IMR-90 (cell line): Measurements from ENCODE around the gene SYNPR. TPM values are rescaled to one million over a fixed set of nuclear protein-coding genes. Genes with fewer than 3 reads are reported as not detected.

ENCODE experiments used
- ATAC-seq: fragments of 200-7000 bp; cut with Tn5 transposase; 2 replicates; pipeline ENCODE4 v1.9.1; 2020; ENCODE audit warnings: low read depth, mild to moderate bottlenecking, moderate library complexity
- BruUV-seq: library from RNA; stranded (reverse); fragments of 400-500 nt; replicated peaks from 2 replicates; lab custom pipeline; 2021; lab: Mats Ljungman, UMichigan
- CTCF ChIA-PET: fragments of 300-600 bp; formaldehyde crosslinking; extraction: SDS; loops from one replicate; lab custom pipeline; 2021; ENCODE audit warnings: antibody characterized with exemption; lab: Yijun Ruan, JAX
- POLR2A ChIA-PET: fragments of 300-600 bp; sonication (Branson Sonifier 250); formaldehyde crosslinking; loops from one replicate; lab custom pipeline; 2022; ENCODE audit warnings: antibody characterized with exemption; ENCODE audit not compliant: unreplicated experiment; lab: Charles Lee
- DNase-seq: peaks from one replicate; pipeline ENCODE4 v3.0.0; 2013
- H2AFZ ChIP-seq: replicated peaks from 2 replicates; pipeline ENCODE3; 2013; ENCODE audit warnings: low read length, mild to moderate bottlenecking; ENCODE audit not compliant: poor library complexity
- H2AK5ac ChIP-seq: 2 replicates; pipeline ENCODE4 v1.6.1; 2013; ENCODE audit warnings: low read depth, low read length, inconsistent platforms
- H2AK9ac ChIP-seq: replicated peaks from 2 replicates; pipeline ENCODE3; 2013; ENCODE audit warnings: mild to moderate bottlenecking, low read depth, low read length, moderate library complexity; ENCODE audit not compliant: poor library complexity
- H2BK120ac ChIP-seq: 2 replicates; pipeline ENCODE4 v1.6.1; 2013; ENCODE audit warnings: low read depth, low read length, inconsistent platforms
- H2BK15ac ChIP-seq: 3 replicates; pipeline ENCODE4 v1.6.1; 2013; ENCODE audit warnings: low read depth, low read length, inconsistent platforms
- H2BK20ac ChIP-seq: 2 replicates; pipeline ENCODE4 v1.6.1; 2013; ENCODE audit warnings: low read depth, mild to moderate bottlenecking, inconsistent platforms, low read length, moderate library complexity
- H2BK5ac ChIP-seq: 2 replicates; pipeline ENCODE4 v1.6.1; 2013; ENCODE audit warnings: mild to moderate bottlenecking, low read depth, low read length, inconsistent platforms; ENCODE audit not compliant: poor library complexity, severe bottlenecking
- H3K14ac ChIP-seq: replicated peaks from 2 replicates; pipeline ENCODE4 v1.6.1; 2013; ENCODE audit warnings: low read depth, low read length, inconsistent platforms
- H3K18ac ChIP-seq: 2 replicates; pipeline ENCODE4 v1.6.1; 2013; ENCODE audit warnings: low read depth, low read length, control low read depth
- H3K23ac ChIP-seq: 2 replicates; pipeline ENCODE4 v1.6.1; 2013; ENCODE audit warnings: low read depth, low read length, inconsistent platforms
- H3K27ac ChIP-seq: 2 replicates; pipeline ENCODE4 v1.5.1; 2013; ENCODE audit warnings: mild to moderate bottlenecking, control low read depth, low read length; ENCODE audit not compliant: insufficient read depth
- H3K27me3 ChIP-seq: 2 replicates; pipeline ENCODE4 v1.6.1; 2013; ENCODE audit warnings: low read length; ENCODE audit not compliant: control insufficient read depth, insufficient read depth
- H3K36me3 ChIP-seq: 2 replicates; pipeline ENCODE4 v1.6.1; 2013; ENCODE audit warnings: low read length, mixed read lengths; ENCODE audit not compliant: control insufficient read depth, insufficient read depth
- H3K4ac ChIP-seq: 2 replicates; pipeline ENCODE4 v1.6.1; 2013; ENCODE audit warnings: low read depth, low read length, inconsistent platforms
- H3K4me1 ChIP-seq: 2 replicates; pipeline ENCODE4 v1.6.1; 2013; ENCODE audit warnings: low read length, mixed read lengths; ENCODE audit not compliant: control insufficient read depth, insufficient read depth
- H3K4me2 ChIP-seq: 2 replicates; pipeline ENCODE4 v1.6.1; 2013; ENCODE audit warnings: low read depth, mild to moderate bottlenecking, control low read depth, low read length, moderate library complexity
- H3K4me3 ChIP-seq: 2 replicates; pipeline ENCODE4 v1.5.1; 2013; ENCODE audit warnings: low read depth, mild to moderate bottlenecking, control low read depth, low read length, moderate library complexity; ENCODE audit not compliant: insufficient read depth
- H3K56ac ChIP-seq: 2 replicates; pipeline ENCODE4 v1.6.1; 2013; ENCODE audit warnings: low read length, inconsistent platforms; ENCODE audit not compliant: insufficient read depth; ENCODE audit errors: extremely low read depth
- H3K79me1 ChIP-seq, 2 experiments: 2 replicates each; pipeline ENCODE4 v1.6.1; 2013; ENCODE audit warnings: low read length in 2 of 2, inconsistent platforms in 1 of 2, low read depth in 1 of 2
- H3K9ac ChIP-seq: 2 replicates; pipeline ENCODE4 v1.6.1; 2013; ENCODE audit warnings: low read depth, low read length, control low read depth
- H3K9me1 ChIP-seq: 2 replicates; pipeline ENCODE4 v1.6.1; 2013; ENCODE audit warnings: low read length, inconsistent platforms; ENCODE audit not compliant: insufficient read depth
- H3K9me3 ChIP-seq: 2 replicates; pipeline ENCODE4 v1.6.1; 2013; ENCODE audit warnings: low read length; ENCODE audit not compliant: control insufficient read depth, insufficient read depth
- H4K20me1 ChIP-seq: 2 replicates; pipeline ENCODE4 v1.6.1; 2013; ENCODE audit warnings: low read length, inconsistent platforms; ENCODE audit not compliant: insufficient read depth
- H4K5ac ChIP-seq: 2 replicates; pipeline ENCODE4 v1.6.1; 2013; ENCODE audit warnings: mild to moderate bottlenecking, low read depth, low read length, control low read depth
- H4K8ac ChIP-seq, 2 experiments: 2 replicates each; pipeline ENCODE4 v1.6.1; 2013; ENCODE audit warnings: low read depth in 2 of 2, low read length in 2 of 2, control low read depth in 1 of 2, inconsistent platforms in 1 of 2
- H4K91ac ChIP-seq: 2 replicates; pipeline ENCODE4 v1.6.1; 2013; ENCODE audit warnings: low read depth, low read length, inconsistent platforms; ENCODE audit not compliant: insufficient read depth
- BHLHE40 ChIP-seq: fragments of 150-350 bp; IDR thresholded peaks from 2 replicates; pipeline ENCODE4 v1.6.1; 2016; ENCODE audit warnings: mild to moderate bottlenecking, low read depth, low read length
- CEBPB ChIP-seq: IDR thresholded peaks from 2 replicates; pipeline ENCODE4 v1.6.1; 2012; ENCODE audit warnings: low read depth, low read length, improper control_type of control experiment
- CHD1 ChIP-seq: IDR thresholded peaks from 2 replicates; pipeline ENCODE4 v1.6.1; 2012; ENCODE audit warnings: low read depth, low read length, improper control_type of control experiment
- MXI1 ChIP-seq: IDR thresholded peaks from 2 replicates; pipeline ENCODE4 v1.6.1; 2012; ENCODE audit warnings: low read depth, mild to moderate bottlenecking, low read length, moderate library complexity, borderline replicate concordance
- NFE2L2 ChIP-seq: fragments of 150-350 bp; IDR thresholded peaks from 2 replicates; pipeline ENCODE4 v1.6.1; 2016; ENCODE audit warnings: low read depth, mild to moderate bottlenecking, low read length
- POLR2A ChIP-seq: IDR thresholded peaks from 2 replicates; pipeline ENCODE4 v1.6.1; 2012; ENCODE audit warnings: mild to moderate bottlenecking, low read depth, low read length
- RCOR1 ChIP-seq: IDR thresholded peaks from 2 replicates; pipeline ENCODE4 v1.6.1; 2012; ENCODE audit warnings: mild to moderate bottlenecking, low read length, improper control_type of control experiment; ENCODE audit not compliant: insufficient replicate concordance
- RFX5 ChIP-seq: IDR thresholded peaks from 2 replicates; pipeline ENCODE4 v1.8.0; 2012; ENCODE audit warnings: low read depth, mild to moderate bottlenecking, low read length, moderate library complexity
- WGBS, 2 experiments: methylation state at CpG; one replicate each; pipeline versions ENCODE4 v1.1.5 to v1.1.7; 2013; ENCODE audit warnings: missing lambda C conversion rate in 2 of 2; ENCODE audit not compliant: insufficient read length in 1 of 2; ENCODE audit errors: extremely low coverage in 2 of 2; 5-methylcytosine and 5-hydroxymethylcytosine counted together
- dilution Hi-C: fragments of 300-500 bp; cut with HindIII; formaldehyde crosslinking; loops from one replicate; pipeline ENCODE4 v1.14.3; 2018; ENCODE audit warnings: low sequenced_read_pairs; ENCODE audit not compliant: unreplicated experiment
- in situ Hi-C: fragments of 300-500 bp; cut with MboI; formaldehyde crosslinking; loops from 3 replicates; pipeline ENCODE4 v1.14.3; 2019; ENCODE audit warnings: low sequenced_read_pairs, inconsistent platforms, mixed read lengths
- intact Hi-C: fragments of 100-400 bp; cut with micrococcal nuclease; formaldehyde crosslinking; loops from 2 replicates; pipeline ENCODE4 v1.10.0; 2022
- polyA plus RNA-seq, 3 experiments: library from polyadenylated mRNA; depleted of rRNA; stranded (reverse); fragments of >200 nt; gene quantifications; 2 replicates each; pipeline ENCODE4 v1.2.3, GENCODE V29; 2012; ENCODE audit warnings: low replicate concordance in 1 of 3
- total RNA-seq: library from RNA; depleted of rRNA; stranded (reverse); fragments of >200 nt; gene quantifications from 2 replicates; pipeline ENCODE4 v1.2.3, GENCODE V29; 2012
- TF ChIP-seq, protein P1 (sequence below): conservative IDR thresholded peaks from 2 replicates; pipeline ENCODE4 v1.5.1; 2012; ENCODE audit warnings: mild to moderate bottlenecking, low read depth, low read length, improper control_type of control experiment

SYNPR gene
- total and polyA plus RNA-seq, 2 of the 4 experiments (the other 2 are of a cell fraction) = not detected

DNA sequence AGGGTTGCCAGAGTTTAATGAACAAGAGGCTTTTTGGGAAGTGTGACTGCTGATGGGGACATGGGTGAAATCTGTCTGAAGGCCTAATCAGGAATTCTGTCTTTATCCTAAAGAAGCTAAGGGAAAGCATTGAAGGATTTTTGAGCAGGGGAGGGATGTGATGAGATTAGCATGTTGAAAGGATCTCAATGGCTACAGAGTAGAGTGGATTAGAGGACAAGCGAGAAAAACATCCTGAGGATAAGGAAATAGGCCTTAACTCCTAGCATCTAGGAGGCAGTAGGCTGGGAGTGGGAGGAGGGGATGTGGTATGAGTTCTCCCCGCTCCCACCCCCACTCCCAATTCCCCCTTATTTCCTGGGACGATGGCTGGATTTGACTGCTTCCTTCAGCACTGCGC lies 339.3 kb downstream of the SYNPR start:
- dilution Hi-C loops = no loop called here
- Histone ChIP-seq H3K36me3 (no peaks in the 10 kb centered on the region), H4K91ac (no peak overlapping the region), H2AK9ac (no peak overlapping the region), H2AK5ac (no peak overlapping the region), H4K8ac (no peak overlapping the region), H3K79me1 (no peaks in the 10 kb centered on the region), H2BK20ac (no peak overlapping the region), H3K9ac (no peak overlapping the region), H4K5ac (no peak overlapping the region), H3K27me3 (peaks cover 2% of the 10 kb centered on the region; the same call in 1 of the 2 replicates), H3K27ac (no peak overlapping the region), H2BK5ac (no peak overlapping the region), H3K23ac (no peak overlapping the region), H2BK120ac (no peak overlapping the region), H3K9me3 (no peaks in the 10 kb centered on the region), H3K9me1 (no peaks in the 10 kb centered on the region), H3K56ac (no peak overlapping the region), H3K4ac (no peak overlapping the region), H3K4me2 (no peak overlapping the region), H4K20me1 (no peaks in the 10 kb centered on the region), H3K4me3 (no peak overlapping the region), H2BK15ac (no peak overlapping the region), H2AFZ (no peak overlapping the region), H3K4me1 (no peaks in the 10 kb centered on the region), H3K18ac (no peak overlapping the region), H3K14ac (no peak overlapping the region)
- POLR2A ChIA-PET = no interaction called here
- ATAC-seq (no peak), DNase-seq (no peak)
- in situ Hi-C loops = no loop called here
- CTCF ChIA-PET = no interaction called here
- no TSS peak for BruUV-seq
- whole genome bisulfite sequencing, 2 experiments = no CpG with 5 or more reads among the region's 4 CpGs
- no peak for TF ChIP-seq MXI1
- no peak for TF ChIP-seq BHLHE40
- TF ChIP-seq CEBPB = no peak
- TF ChIP-seq CHD1 = no peak
- TF ChIP-seq POLR2A = no peak
- no peak for TF ChIP-seq RCOR1
- TF ChIP-seq RFX5 = no peak
- TF ChIP-seq, protein P1, sequence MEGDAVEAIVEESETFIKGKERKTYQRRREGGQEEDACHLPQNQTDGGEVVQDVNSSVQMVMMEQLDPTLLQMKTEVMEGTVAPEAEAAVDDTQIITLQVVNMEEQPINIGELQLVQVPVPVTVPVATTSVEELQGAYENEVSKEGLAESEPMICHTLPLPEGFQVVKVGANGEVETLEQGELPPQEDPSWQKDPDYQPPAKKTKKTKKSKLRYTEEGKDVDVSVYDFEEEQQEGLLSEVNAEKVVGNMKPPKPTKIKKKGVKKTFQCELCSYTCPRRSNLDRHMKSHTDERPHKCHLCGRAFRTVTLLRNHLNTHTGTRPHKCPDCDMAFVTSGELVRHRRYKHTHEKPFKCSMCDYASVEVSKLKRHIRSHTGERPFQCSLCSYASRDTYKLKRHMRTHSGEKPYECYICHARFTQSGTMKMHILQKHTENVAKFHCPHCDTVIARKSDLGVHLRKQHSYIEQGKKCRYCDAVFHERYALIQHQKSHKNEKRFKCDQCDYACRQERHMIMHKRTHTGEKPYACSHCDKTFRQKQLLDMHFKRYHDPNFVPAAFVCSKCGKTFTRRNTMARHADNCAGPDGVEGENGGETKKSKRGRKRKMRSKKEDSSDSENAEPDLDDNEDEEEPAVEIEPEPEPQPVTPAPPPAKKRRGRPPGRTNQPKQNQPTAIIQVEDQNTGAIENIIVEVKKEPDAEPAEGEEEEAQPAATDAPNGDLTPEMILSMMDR = no peak
- TF ChIP-seq NFE2L2 = no peak
- intact Hi-C loops = no loop called here
